ENCODE results near the gene HSPA5. TPM values are rescaled to one million over a fixed set of nuclear protein-coding genes. Genes with fewer than 3 reads are reported as not detected.
A peak's percentile ranks its signal among the peaks of the same experiment; 100 is the strongest.
"Not testable (repeated sequence)": the region's sequence is repeated elsewhere in the genome, so short reads cannot be mapped to it uniquely, and the experiment has no call there.

HSPA5 gene
- total RNA-seq = 100 to 1,000 TPM; 161 to 163 TPM

- no peaks in the 10 kb centered on the region for H3K9me3 Mint-ChIP-seq
- peaks cover 58% of the 10 kb centered on the region for H3K36me3 Mint-ChIP-seq (ENCODE audit: low read depth)
- intact Hi-C loops (cut with micrococcal nuclease) = loop anchor here (10.0 kb wide), 1 partner anchor 134 kb away; no protein-coding TSS in a partner anchor
- peak within 1 kb of the TSS; percentile 100 for H3K4me3 Mint-ChIP-seq
- ChIA-PET POLR2A (interaction anchor here (0.6 to 10.5 kb wide), 36 partner anchors 9 to 1239 kb away, joined by 3 to 151 read pairs (median 4); partner anchors contain the start of genes ARPC5L and GAPVD1), CTCF (interaction anchor here (1.2 to 1.3 kb wide), 3 partner anchors 20 to 129 kb away, joined by 3 to 7 read pairs (median 3); partner anchors contain the start of gene GAPVD1)
- peak; percentile 100 for DNase-seq
- no peak for TF ChIP-seq CTCF (IDR thresholded peaks at IDR 0.05)
- H3K4me1 Mint-ChIP-seq (ENCODE audit: low read depth) = peaks cover 45% of the 10 kb centered on the region
- ATAC-seq = peak; percentile 90
- peak within 1 kb of the TSS; percentile 100 for H3K27ac Mint-ChIP-seq
- H3K27me3 Mint-ChIP-seq = no peaks in the 10 kb centered on the region
These were observed at the start of gene HSPA5 for GRCh38 chr9:125241000-125241862. TSS of gene HSPA5 (minus strand) at chr9:125241343. CDS start at chr9:125241126, 217 bp downstream.

- DNase-seq; ATAC-seq; POLR2A ChIA-PET; H3K27me3 Mint-ChIP-seq; intact Hi-C loops (cut with micrococcal nuclease); H3K36me3 Mint-ChIP-seq (ENCODE audit: low read depth); H3K9me3 Mint-ChIP-seq; H3K4me3 Mint-ChIP-seq; CTCF ChIA-PET; H3K27ac Mint-ChIP-seq: not testable (repeated sequence)
- peaks cover 12% of the 10 kb centered on the region for H3K4me1 Mint-ChIP-seq (ENCODE audit: low read depth)
These were observed 45.8 kb upstream of the HSPA5 start for GRCh38 chr9:125286935-125287433.

- ATAC-seq (no peak), DNase-seq (no peak)
- peaks cover 8% of the 10 kb centered on the region for H3K36me3 Mint-ChIP-seq (ENCODE audit: low read depth)
- no peak overlapping the region for H3K4me3 Mint-ChIP-seq
- TF ChIP-seq CTCF (IDR thresholded peaks at IDR 0.05) = no peak
- H3K4me1 Mint-ChIP-seq (ENCODE audit: low read depth) = peaks cover 12% of the 10 kb centered on the region
- POLR2A ChIA-PET = no interaction called here
- CTCF ChIA-PET = no interaction called here
- H3K9me3 Mint-ChIP-seq = no peaks in the 10 kb centered on the region
- H3K27me3 Mint-ChIP-seq = no peaks in the 10 kb centered on the region
- intact Hi-C loops (cut with micrococcal nuclease) = no loop called here
- H3K27ac Mint-ChIP-seq = no peak overlapping the region
These were observed 43.7 kb upstream of the HSPA5 start for GRCh38 chr9:125284855-125285254.

- Mint-ChIP-seq H3K4me1 (ENCODE audit: low read depth) (peaks cover 9% of the 10 kb centered on the region), H3K27ac (no peak overlapping the region), H3K36me3 (ENCODE audit: low read depth) (peaks cover 8% of the 10 kb centered on the region), H3K9me3 (no peaks in the 10 kb centered on the region), H3K27me3 (no peaks in the 10 kb centered on the region), H3K4me3 (no peak overlapping the region)
- no peak for ATAC-seq
- ChIA-PET CTCF (interaction anchor here (0.8 kb wide), 1 partner anchor 10 kb away, joined by 3 read pairs; no protein-coding TSS in a partner anchor), POLR2A (interaction anchor here (0.9 to 1.1 kb wide), 2 partner anchors 10 to 40 kb away, joined by 3 read pairs; partner anchors contain the start of gene HSPA5)
- no peak for DNase-seq
- TF ChIP-seq CTCF (IDR thresholded peaks at IDR 0.05) = no peak
- intact Hi-C loops (cut with micrococcal nuclease) = no loop called here
These were observed 39.8 kb upstream of the HSPA5 start for GRCh38 chr9:125280945-125281344.

GRCh38 chr9:125277411-125277810, 36.3 kb upstream of the HSPA5 start:
- Mint-ChIP-seq H3K27me3 (no peaks in the 10 kb centered on the region), H3K27ac (no peak overlapping the region), H3K36me3 (ENCODE audit: low read depth) (peaks cover 5% of the 10 kb centered on the region), H3K9me3 (no peaks in the 10 kb centered on the region), H3K4me1 (ENCODE audit: low read depth) (peaks cover 15% of the 10 kb centered on the region), H3K4me3 (no peak overlapping the region)
- intact Hi-C loops (cut with micrococcal nuclease) = no loop called here
- ChIA-PET POLR2A (no interaction called here), CTCF (interaction anchor here (0.9 kb wide), 1 partner anchor 49 kb away, joined by 3 read pairs; no protein-coding TSS in a partner anchor)
- DNase-seq (no peak), ATAC-seq (no peak)
- TF ChIP-seq CTCF (IDR thresholded peaks at IDR 0.05) = no peak
